Measurements from ENCODE around the gene SH3BP2. TPM values are rescaled to one million over a fixed set of nuclear protein-coding genes. Genes with fewer than 3 reads are reported as not detected.
A peak's percentile ranks its signal among the peaks of the same experiment; 100 is the strongest.

SH3BP2 gene
- total RNA-seq, 1 experiment from 2014 or later = 52.8 TPM

DNA sequence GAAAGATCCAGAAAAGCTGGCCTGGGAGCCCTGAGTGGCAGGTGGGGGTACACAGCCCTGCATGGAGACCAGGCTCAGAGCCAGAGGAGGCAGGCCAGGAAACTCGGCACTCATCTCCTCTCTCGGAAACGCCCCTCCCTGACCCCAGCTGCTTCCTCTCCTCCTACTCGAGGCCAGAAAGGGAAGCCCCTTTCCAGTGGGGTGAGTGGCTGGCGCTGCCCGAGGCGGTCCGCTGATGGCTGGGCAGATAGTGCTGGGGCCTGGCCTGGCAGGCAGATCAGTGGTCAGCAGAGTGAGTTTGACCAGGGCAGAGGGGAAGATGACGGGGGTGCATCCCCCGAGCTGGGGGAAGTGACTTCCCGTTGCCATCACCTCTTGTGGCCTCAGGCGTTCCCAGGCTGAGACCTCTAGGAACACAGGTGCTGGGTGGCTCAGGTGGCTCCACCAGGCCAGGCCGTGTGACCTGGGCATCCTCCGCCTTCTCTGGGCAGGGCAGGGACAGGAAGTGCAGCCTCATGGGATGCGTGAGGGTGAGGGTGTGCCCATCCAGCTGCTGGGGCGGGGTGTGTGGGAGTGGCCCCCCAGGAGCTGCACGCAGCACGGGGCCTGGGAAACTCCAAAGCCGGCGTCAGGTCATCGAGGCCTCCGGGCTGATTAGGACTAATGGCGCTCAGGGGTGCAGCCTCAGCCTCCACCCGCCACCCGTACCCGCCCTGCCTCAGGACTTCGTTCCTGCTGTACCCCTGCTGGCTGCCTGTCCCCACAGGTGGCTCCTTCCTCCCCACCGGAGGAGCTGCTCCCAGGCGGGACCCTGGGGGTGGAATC lies 5.7 kb downstream of the SH3BP2 start:
- TF ChIP-seq SIN3A (IDR thresholded peaks at IDR 0.05; ENCODE audit: low read depth) (no peak), EZH2 (IDR thresholded peaks at IDR 0.05) (no peak)
- Histone ChIP-seq H4K20me1 (ENCODE audit: insufficient read depth) (no peaks in the 10 kb centered on the region), H3K4me2 (ENCODE audit: low read length) (peak overlapping the region; percentile 37), H3K79me2 (ENCODE audit: insufficient read depth, low read length) (no peaks in the 10 kb centered on the region), H3K27ac (ENCODE audit: low read depth, low read length) (peak overlapping the region; percentile 18; the same call in 1 of the 2 replicates), H3K9me3 (ENCODE audit: control insufficient read depth in 1 of 2, insufficient read depth in 1 of 2, low read depth in 1 of 2, low read length in 2 of 2) (no peaks in the 10 kb centered on the region), H3K9me2 (ENCODE audit: insufficient read depth) (no peaks in the 10 kb centered on the region), H3K9ac (ENCODE audit: low read length) (0 out of 2 replicates have a peak overlapping the region, but pooled peaks have one; percentile 22), H3K36me3 (ENCODE audit: control insufficient read depth in 1 of 2, insufficient read depth in 2 of 2, low read length in 2 of 2) (no peaks in the 10 kb centered on the region), H3K4me1 (ENCODE audit: control insufficient read depth in 1 of 2, insufficient read depth in 2 of 2, low read length in 2 of 2) (peaks cover 52 to 83% of the 10 kb centered on the region in 2 experiments), H3K4me3 (replicated peaks in 1 of 2; ENCODE audit: low read depth in 1 of 2, low read length in 2 of 2) (no peak overlapping the region), H2AFZ (ENCODE audit: low read depth, low read length, poor library complexity, severe bottlenecking) (no peak overlapping the region), H3K27me3 (ENCODE audit: insufficient read depth, low read length) (no peaks in the 10 kb centered on the region)
- RAD21 ChIA-PET (ENCODE audit: low non-redundant PET in 1 of 2, low total read pairs in 2 of 2, uncharacterized antibody in 2 of 2, unreplicated experiment in 2 of 2) = no interaction called here
- CTCF ChIA-PET = no interaction called here
- BruUV-seq (replicated peaks) = no TSS peak
- ATAC-seq (peak; percentile 67), DNase-seq (ENCODE audit: low read depth, low spot score) (no peak)
- intact Hi-C loops (cut with micrococcal nuclease) = no loop called here
- POLR2A ChIA-PET = no interaction called here

DNA sequence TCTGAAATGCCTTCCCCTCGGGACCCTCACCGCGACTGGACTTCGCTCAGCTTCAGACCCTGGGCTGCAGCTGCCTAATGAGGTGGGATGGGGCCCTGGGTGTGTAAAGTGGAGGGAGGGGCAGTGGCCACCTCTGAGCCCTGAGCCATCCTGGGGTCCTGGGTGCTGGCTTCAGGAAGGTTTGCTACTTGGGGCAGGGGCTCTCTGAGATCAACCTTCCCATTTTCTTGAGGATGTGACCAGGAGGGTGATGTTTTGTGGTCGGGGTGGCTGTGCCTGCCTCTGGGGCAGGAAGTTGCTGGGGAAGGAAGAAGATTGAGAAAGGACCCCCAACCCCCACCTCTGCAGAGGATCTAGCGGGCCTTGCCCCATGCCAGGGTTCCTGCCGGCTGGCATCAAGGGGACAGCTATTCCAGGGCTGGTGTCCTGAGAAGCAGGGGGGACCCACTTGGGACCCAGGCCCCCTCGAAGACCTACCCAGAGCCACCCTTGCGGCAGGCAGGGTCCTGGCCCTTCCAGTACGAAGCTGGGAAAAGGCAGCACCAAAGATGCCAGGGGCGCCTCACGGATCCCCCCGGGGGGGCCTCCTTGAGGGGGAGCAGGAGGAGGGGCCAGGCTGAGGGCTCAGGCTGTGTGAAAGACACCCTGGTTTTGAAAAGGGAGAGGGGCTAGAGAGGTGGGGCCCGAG lies 6.5 kb downstream of the SH3BP2 start:
- intact Hi-C loops (cut with micrococcal nuclease) = no loop called here

More for the DNA sequence above, 6.5 kb downstream of the SH3BP2 start:
- Histone ChIP-seq H2AFZ (ENCODE audit: low read depth, low read length, poor library complexity, severe bottlenecking) (no peak overlapping the region), H3K79me2 (ENCODE audit: insufficient read depth, low read length) (no peaks in the 10 kb centered on the region), H3K9me3 (ENCODE audit: control insufficient read depth in 1 of 2, insufficient read depth in 1 of 2, low read depth in 1 of 2, low read length in 2 of 2) (no peaks in the 10 kb centered on the region), H4K20me1 (ENCODE audit: insufficient read depth) (no peaks in the 10 kb centered on the region), H3K9me2 (ENCODE audit: insufficient read depth) (no peaks in the 10 kb centered on the region), H3K4me1 (ENCODE audit: control insufficient read depth in 1 of 2, insufficient read depth in 2 of 2, low read length in 2 of 2) (peaks cover 44 to 83% of the 10 kb centered on the region in 2 experiments), H3K36me3 (ENCODE audit: control insufficient read depth in 1 of 2, insufficient read depth in 2 of 2, low read length in 2 of 2) (no peaks in the 10 kb centered on the region), H3K4me2 (ENCODE audit: low read length) (peak overlapping the region; percentile 37; the same call in 1 of the 2 replicates), H3K27ac (ENCODE audit: low read depth, low read length) (peak overlapping the region; percentile 7; the same call in 1 of the 2 replicates), H3K4me3 (replicated peaks in 1 of 2; ENCODE audit: low read depth in 1 of 2, low read length in 2 of 2) (no peak overlapping the region), H3K27me3 (ENCODE audit: insufficient read depth, low read length) (no peaks in the 10 kb centered on the region), H3K9ac (ENCODE audit: low read length) (no peak overlapping the region)
- no TSS peak for BruUV-seq (replicated peaks)
- TF ChIP-seq SP1 (IDR thresholded peaks at IDR 0.05; ENCODE audit: low read depth) = no peak
- no peak for TF ChIP-seq EGR1 (IDR thresholded peaks at IDR 0.05; ENCODE audit: low read depth)
- TF ChIP-seq EZH2 (IDR thresholded peaks at IDR 0.05) = no peak
- no peak for TF ChIP-seq FOSL1 (IDR thresholded peaks at IDR 0.05; ENCODE audit: low read depth)
- no peak for TF ChIP-seq ELF1 (IDR thresholded peaks at IDR 0.05; ENCODE audit: borderline replicate concordance, low read depth)
- TF ChIP-seq SRF (IDR thresholded peaks at IDR 0.05; ENCODE audit: low read depth) = no peak
- TF ChIP-seq, protein P1, sequence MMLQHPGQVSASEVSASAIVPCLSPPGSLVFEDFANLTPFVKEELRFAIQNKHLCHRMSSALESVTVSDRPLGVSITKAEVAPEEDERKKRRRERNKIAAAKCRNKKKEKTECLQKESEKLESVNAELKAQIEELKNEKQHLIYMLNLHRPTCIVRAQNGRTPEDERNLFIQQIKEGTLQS (IDR thresholded peaks at IDR 0.05) = no peak
- TF ChIP-seq CBX3 (IDR thresholded peaks at IDR 0.05; ENCODE audit: low read depth) = no peak
- ChIA-PET POLR2A (no interaction called here), CTCF (no interaction called here), RAD21 (ENCODE audit: low non-redundant PET in 1 of 2, low total read pairs in 2 of 2, uncharacterized antibody in 2 of 2, unreplicated experiment in 2 of 2) (no interaction called here)
- DNase-seq (ENCODE audit: low read depth, low spot score) (no peak), ATAC-seq (no peak)
